HT1080 (cell line): Measurements from ENCODE around the gene XRRA1. TPM values are rescaled to one million over a fixed set of nuclear protein-coding genes. Genes with fewer than 3 reads are reported as not detected.
"Not testable (repeated sequence)": the region's sequence is repeated elsewhere in the genome, so short reads cannot be mapped to it uniquely, and the experiment has no call there.

Source experiments
- DNase-seq: peaks from one replicate; pipeline ENCODE4 v3.0.0-alpha.2; 2015; ENCODE audit warnings: low read depth
- total RNA-seq: library from RNA; depleted of rRNA; stranded (reverse); fragments of >200 nt; shearing (Covaris generic); gene quantifications from 2 replicates; pipeline ENCODE4 v1.2.3, GENCODE V29; 2014

Gene XRRA1
- total RNA-seq, 1 experiment from 2014 or later = 7.9 TPM

DNA sequence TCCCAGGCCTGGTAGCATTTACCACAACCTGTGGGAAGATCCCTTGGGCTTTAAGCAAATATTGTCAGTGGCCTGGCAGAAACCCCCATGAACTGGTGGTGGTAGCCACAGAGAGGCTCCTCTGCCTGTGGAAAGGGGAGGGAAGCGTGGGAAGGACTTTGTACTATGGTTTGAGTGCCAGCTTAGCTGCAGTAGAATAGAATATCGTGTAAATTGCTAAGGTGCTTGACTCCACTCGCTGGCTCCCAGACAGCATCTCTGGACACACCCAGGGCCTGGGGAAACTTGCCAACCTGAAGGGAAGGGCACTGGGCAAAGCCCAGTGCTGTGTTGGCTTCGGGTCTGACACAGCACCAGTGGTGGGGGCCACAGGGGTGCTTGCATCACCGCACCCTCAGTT is 52.6 kb downstream of the XRRA1 start:
- no peak for DNase-seq

- no peak for DNase-seq
Observed at GRCh38 chr11:74895340-74896116, 53.4 kb downstream of the XRRA1 start.

- not testable (repeated sequence) for DNase-seq
Observed at GRCh38 chr11:74893015-74893414, 55.9 kb downstream of the XRRA1 start.

DNA sequence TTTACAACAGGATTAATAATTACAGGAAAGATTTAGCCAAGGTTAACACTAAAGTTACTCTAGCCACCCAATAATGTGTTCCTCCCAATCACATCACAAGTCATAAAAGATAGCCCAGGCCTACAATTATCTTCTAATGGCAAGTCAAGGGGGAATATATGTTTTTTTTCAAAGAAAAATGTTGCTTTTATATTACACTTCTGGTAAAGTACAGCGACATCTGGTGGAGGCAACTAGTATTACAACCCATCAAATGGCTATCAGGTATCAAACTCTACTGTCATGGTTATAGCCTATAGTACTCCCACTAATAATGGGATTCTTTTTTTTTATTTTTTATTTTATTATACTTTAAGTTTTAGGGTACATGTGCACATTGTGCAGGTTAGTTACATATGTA is 71.8 kb downstream of the XRRA1 start:
- peak; percentile 12 for DNase-seq

- DNase-seq = no peak
Observed at GRCh38 chr11:74871037-74871436, 77.9 kb downstream of the XRRA1 start.

DNA sequence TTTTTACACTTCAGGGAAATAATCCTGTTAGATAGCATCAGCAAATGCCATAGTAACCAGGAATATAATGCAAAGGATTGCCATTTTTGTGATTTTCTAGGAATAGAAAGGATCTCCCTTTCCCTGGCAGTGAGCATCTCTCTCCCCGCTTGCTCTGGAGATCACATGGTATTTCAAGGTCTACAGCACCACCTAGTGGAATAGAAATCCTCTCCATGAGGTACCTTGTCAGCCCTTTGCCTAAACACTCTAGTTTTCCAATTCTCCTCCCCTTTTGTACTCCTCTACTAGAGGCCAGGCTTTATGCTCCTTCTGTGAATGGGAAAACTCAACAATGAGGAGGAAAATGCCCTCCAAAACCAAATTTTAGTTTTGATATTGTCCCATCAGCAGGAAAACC is 78.4 kb downstream of the XRRA1 start:
- DNase-seq = peak; percentile 65

GRCh38 chr11:74866557-74866956 is 82.3 kb downstream of the XRRA1 start:
- DNase-seq = no peak

GRCh38 chr11:74863410-74863809 is 85.5 kb downstream of the XRRA1 start:
- no peak for DNase-seq

GRCh38 chr11:74860743-74861142 is 88.1 kb downstream of the XRRA1 start:
- DNase-seq = peak; percentile 27

GRCh38 chr11:74853223-74853622 is 95.7 kb downstream of the XRRA1 start:
- no peak for DNase-seq

GRCh38 chr11:74849525-74850391 is 99.1 kb downstream of the XRRA1 start:
- DNase-seq = peak; percentile 95

DNA sequence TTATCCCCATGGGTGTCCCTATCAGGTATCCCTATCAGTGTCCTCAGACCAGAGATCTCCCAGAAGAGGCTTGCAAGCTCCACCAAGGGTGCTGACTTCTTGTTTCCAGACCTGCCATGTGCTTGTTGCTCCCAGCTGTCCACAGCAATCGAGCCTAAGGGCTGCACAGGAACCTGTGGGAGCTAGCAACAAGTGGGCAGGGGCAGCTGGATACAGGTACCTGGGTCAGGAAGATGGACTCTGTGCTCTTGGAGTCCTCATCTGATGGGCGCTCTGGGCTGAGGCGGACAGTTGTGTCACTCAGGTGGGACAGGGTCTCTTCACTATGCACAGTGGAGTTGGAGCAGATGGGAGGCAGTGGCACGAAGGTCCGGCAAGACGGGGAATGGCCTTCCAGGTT is 101.0 kb downstream of the XRRA1 start:
- no peak for DNase-seq

GRCh38 chr11:74847395-74847794 is 101.5 kb downstream of the XRRA1 start:
- DNase-seq = no peak

GRCh38 chr11:74846770-74847169 is 102.1 kb downstream of the XRRA1 start:
- peak; percentile 37 for DNase-seq

- DNase-seq = no peak
Observed at GRCh38 chr11:74845978-74846517, 102.8 kb downstream of the XRRA1 start.

DNA sequence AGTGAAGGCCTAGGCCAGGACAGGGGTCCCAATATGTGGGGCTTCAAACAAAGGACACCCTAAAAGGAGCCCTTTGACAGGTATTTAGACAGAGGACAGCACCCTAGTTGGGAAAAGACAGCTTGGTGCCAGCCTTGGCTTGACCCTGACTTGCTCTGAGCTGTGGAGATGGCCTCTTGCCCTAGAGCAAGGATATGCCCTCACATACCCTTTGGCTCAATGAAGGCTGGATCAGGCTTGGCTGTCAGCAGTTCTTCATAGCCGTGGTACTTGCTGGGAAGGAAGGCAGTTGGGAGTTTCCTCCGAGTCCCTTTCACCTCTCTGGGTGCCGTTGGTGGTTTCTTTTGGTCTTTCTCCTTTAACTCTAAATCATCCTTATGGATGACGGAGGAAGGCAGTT is 104.0 kb downstream of the XRRA1 start:
- no peak for DNase-seq

- DNase-seq = no peak
Observed at GRCh38 chr11:74844072-74844471, 104.8 kb downstream of the XRRA1 start.

GRCh38 chr11:74842967-74843366 is 105.9 kb downstream of the XRRA1 start:
- DNase-seq = no peak

DNA sequence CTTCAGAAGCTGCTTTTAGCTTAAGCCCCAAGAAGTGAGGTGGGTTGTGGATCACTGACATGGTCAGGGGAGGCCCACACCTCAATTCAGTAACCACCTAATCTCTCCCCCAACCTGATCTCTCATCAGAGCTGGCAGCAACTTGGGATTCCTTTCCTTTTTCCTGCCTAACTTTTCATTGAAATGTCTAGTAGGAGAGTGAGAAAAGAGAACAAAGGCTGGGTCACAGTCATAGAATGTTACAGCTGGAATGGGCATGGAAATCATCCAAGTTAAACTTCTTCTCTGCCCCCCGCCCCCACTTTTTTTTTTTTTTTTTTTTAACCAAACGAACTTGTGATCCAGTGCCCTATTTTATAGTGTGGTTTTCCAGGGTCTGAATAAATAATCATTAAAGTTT is 108.4 kb downstream of the XRRA1 start:
- DNase-seq = no peak

DNA sequence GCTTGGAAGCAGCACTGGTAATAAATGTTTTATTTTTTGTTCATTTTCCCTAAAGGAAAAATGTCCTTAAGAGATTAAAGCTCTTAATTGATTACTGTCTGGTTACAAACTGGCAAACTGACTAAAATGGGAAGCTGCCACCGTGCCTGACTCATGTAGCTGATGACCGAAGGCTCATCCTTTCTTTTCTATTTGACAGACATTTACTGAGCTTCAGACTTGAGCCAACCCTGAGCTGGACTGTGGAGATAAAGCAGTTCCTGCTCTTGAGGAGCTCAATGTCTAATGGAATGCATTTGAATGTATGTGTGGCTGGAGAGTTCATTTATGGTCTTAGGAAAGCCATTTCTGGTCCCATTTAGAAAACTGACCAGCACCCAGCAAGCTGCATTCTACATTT is 108.9 kb downstream of the XRRA1 start:
- DNase-seq = no peak

DNA sequence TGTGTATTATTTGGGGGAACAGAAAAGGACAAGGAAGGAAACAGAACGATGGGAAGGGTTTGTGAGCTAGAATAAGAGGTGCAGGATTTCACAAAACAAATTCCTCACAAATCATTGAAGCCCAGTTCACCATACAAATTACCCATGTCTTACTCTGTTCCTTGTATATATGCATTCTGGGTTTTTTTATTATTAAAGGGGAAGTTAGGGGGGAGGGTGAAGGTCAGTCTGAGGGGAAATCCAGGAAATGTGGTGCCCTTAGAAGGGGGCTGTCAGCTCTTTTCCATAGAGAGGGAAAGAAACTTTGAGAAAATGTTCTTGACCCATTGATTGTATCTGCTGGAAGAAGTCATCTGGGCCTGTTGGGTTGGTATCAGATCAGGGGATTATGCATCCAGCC is 109.4 kb downstream of the XRRA1 start:
- no peak for DNase-seq

DNA sequence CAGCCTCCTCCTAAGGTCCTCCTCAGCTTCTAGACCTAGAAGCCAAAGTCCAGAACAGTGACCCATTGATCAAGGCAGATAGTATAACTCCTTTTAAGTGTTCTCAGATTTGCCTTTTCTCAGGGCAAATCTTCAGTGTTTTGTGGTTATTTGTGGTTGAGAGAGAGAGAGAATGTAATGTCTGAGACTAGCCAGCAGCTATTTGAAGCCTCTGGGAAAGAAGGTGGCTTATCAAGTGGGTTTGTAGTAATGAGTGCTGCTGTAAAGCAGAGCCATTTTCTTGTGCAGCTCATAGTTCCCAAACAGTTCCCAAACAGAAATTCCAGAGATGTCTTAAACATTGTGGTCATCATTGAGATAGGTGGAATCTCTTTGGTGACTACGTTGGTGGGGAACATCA is 110.7 kb downstream of the XRRA1 start:
- DNase-seq = no peak
